Progenitor cell of endocrine pancreas (in vitro differentiated cells): Measurements from ENCODE around the gene PRCD. TPM values are rescaled to one million over a fixed set of nuclear protein-coding genes. Genes with fewer than 3 reads are reported as not detected.

ENCODE experiments used
- DNase-seq: peaks from one replicate; pipeline ENCODE4 v3.0.0; 2021; ENCODE audit warnings: low spot score; ENCODE audit not compliant: unreplicated experiment
- H3K27ac Mint-ChIP-seq: 2 replicates; pipeline ENCODE4 v1.8.0; 2021; ENCODE audit warnings: mild to moderate bottlenecking, moderate library complexity, mixed read lengths
- H3K27me3 Mint-ChIP-seq: 2 replicates; pipeline ENCODE4 v1.8.0; 2021; ENCODE audit warnings: mixed read lengths
- H3K36me3 Mint-ChIP-seq: 2 replicates; pipeline ENCODE4 v1.8.0; 2022; ENCODE audit warnings: mixed read lengths; ENCODE audit not compliant: insufficient read depth
- H3K4me1 Mint-ChIP-seq: 2 replicates; pipeline ENCODE4 v1.8.0; 2021; ENCODE audit warnings: low read depth, mixed read lengths
- H3K4me3 Mint-ChIP-seq: 2 replicates; pipeline ENCODE4 v1.8.0; 2021; ENCODE audit warnings: low read depth, mild to moderate bottlenecking, moderate library complexity, mixed read lengths
- H3K9me3 Mint-ChIP-seq: 2 replicates; pipeline ENCODE4 v1.8.0; 2021; ENCODE audit warnings: low read depth, mixed read lengths
- CTCF ChIP-seq: fragments of 200-600 bp; sonication (generic); IDR thresholded peaks from one replicate; pipeline ENCODE4 v1.5.0; 2021; ENCODE audit warnings: antibody characterized with exemption, mild to moderate bottlenecking; ENCODE audit not compliant: unreplicated experiment
- total RNA-seq: library from RNA; stranded (reverse); gene quantifications from 2 replicates; pipeline ENCODE4 v1.2.1, GENCODE V29; 2021

PRCD gene
- total RNA-seq, 1 donor from 2014 or later, result 0.86 TPM

DNA sequence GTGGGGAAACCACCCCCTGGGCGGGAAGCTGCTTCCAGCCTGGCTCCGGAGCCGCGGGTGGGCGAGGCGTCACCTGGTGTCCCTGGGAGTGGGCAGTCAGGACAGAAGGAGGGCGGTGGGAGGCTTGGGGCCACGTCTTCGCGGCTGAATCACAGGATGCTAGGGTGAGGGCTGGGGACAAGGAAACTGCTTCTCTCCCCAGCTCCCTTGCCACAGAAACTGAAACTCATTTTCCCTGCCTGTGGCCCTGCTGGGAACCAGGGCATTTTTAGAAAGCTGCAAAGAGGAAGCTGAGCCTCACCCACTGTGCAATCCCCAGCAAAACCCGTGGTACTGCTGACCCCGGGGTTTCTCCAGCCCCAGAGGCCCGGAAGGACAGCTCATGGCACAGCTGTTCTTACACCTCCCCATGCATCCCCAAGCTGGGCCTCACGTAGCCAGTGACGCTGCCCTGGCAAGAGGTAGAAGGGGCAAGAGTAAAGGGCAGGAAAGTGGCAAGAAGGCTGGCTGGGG lies 46.8 kb upstream of the PRCD start:
- Mint-ChIP-seq H3K4me1 (peaks cover 6% of the 10 kb centered on the region), H3K9me3 (no peaks in the 10 kb centered on the region), H3K4me3 (no peak overlapping the region), H3K27me3 (peaks cover 13% of the 10 kb centered on the region), H3K36me3 (no peaks in the 10 kb centered on the region), H3K27ac (no peak overlapping the region)
- DNase-seq, result no peak
- TF ChIP-seq CTCF, result no peak

DNA sequence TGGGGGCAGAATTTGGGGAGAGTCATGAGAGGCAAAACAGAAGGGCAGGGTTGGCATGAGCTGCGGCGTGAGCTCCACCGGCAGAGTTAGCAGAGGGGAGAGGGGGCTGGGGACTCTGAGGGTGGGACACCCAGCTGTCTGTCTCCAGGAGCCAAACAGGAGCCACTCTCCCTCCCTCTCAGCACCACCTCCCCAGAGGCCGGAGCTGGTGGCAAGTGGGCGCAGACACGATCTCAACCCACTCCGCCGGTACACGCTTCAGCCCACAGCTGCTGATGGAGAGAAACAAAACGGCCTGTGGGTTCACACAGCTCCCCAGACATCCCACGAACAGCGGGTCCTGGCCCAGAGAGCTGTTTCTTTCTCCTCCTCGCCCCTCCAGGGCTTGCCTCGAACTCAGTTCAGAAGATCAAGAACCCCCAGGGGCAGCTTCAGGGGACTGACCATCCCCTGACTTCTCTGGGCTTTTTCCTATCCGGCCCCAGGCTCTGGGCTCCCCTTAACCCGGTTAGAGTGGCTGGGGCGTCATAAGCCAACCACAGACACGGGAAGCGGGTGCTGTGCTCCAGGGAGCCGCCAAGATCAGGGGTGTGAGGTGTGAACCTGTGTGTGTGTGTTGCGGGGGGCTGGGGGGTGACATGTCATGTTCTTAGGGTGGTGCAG lies 46.2 kb upstream of the PRCD start:
- Mint-ChIP-seq H3K4me1 (peaks cover 12% of the 10 kb centered on the region), H3K27ac (no peak overlapping the region), H3K27me3 (peaks cover 19% of the 10 kb centered on the region), H3K4me3 (no peak overlapping the region), H3K9me3 (no peaks in the 10 kb centered on the region), H3K36me3 (no peaks in the 10 kb centered on the region)
- TF ChIP-seq CTCF, result no peak
- DNase-seq, result no peak

- Mint-ChIP-seq H3K27ac (no peak overlapping the region), H3K36me3 (no peaks in the 10 kb centered on the region), H3K4me3 (no peak overlapping the region), H3K4me1 (peaks cover 21% of the 10 kb centered on the region), H3K9me3 (no peaks in the 10 kb centered on the region), H3K27me3 (peaks cover 34% of the 10 kb centered on the region)
- no peak for TF ChIP-seq CTCF
- no peak for DNase-seq
Observed at GRCh38 chr17:76495663-76496400, 44.0 kb upstream of the PRCD start.

DNA sequence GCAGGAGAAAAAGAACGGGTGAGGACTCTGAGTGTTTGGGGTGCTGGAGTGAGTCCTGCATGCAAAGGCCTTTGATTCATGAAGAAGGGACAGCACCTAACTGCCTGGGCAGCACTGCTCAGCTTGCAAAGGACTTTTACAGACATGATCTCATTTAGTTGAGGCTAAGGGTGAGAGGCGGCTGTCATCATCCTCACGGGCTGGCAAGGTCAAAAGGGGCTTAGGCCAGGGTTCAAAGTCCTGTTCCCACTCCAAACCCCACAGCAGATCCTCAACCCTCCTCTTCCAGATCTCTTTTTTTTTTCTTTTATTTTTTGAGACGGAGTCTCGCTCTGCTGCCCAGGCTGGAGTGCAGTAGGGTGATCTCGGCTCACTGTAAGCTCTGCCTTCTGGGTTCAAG lies 43.4 kb upstream of the PRCD start:
- TF ChIP-seq CTCF, result no peak
- Mint-ChIP-seq H3K4me3 (no peak overlapping the region), H3K27me3 (peaks cover 34% of the 10 kb centered on the region), H3K9me3 (no peaks in the 10 kb centered on the region), H3K4me1 (peaks cover 22% of the 10 kb centered on the region), H3K36me3 (no peaks in the 10 kb centered on the region), H3K27ac (no peak overlapping the region)
- DNase-seq, result no peak

- Mint-ChIP-seq H3K27me3 (peaks cover 33% of the 10 kb centered on the region), H3K27ac (no peak overlapping the region), H3K4me1 (peaks cover 23% of the 10 kb centered on the region), H3K4me3 (no peak overlapping the region), H3K36me3 (no peaks in the 10 kb centered on the region), H3K9me3 (no peaks in the 10 kb centered on the region)
- DNase-seq, result no peak
- no peak for TF ChIP-seq CTCF
Observed at GRCh38 chr17:76497699-76497978, 42.2 kb upstream of the PRCD start.
